GM18517 (cell line): ENCODE data around the gene CRACDL.
"Not testable (repeated sequence)": the region's sequence is repeated elsewhere in the genome, so short reads cannot be mapped to it uniquely, and the experiment has no call there.

Experiments used
- ATAC-seq: cut with Tn5 transposase; IDR thresholded peaks from one replicate; pipeline ENCODE4 v1.9.1; 2021; ENCODE audit warnings: mild to moderate bottlenecking, moderate library complexity; ENCODE audit not compliant: unreplicated experiment

CRACDL gene

GRCh38 chr2:98759338-98759737, 176.7 kb downstream of the CRACDL start:
- no peak for ATAC-seq

- ATAC-seq = peak; percentile 87
Measured at GRCh38 chr2:98757904-98758421, 178.1 kb downstream of the CRACDL start.

GRCh38 chr2:98753801-98754200, 182.2 kb downstream of the CRACDL start:
- no peak for ATAC-seq

GRCh38 chr2:98752711-98753110, 183.3 kb downstream of the CRACDL start:
- not testable (repeated sequence) for ATAC-seq

- ATAC-seq = no peak
Measured at GRCh38 chr2:98751748-98752147, 184.3 kb downstream of the CRACDL start.

- no peak for ATAC-seq
Measured at GRCh38 chr2:98750593-98751282, 185.3 kb downstream of the CRACDL start.

- ATAC-seq = no peak
Measured at GRCh38 chr2:98749066-98749450, 187.0 kb downstream of the CRACDL start.

GRCh38 chr2:98748292-98749065, 187.5 kb downstream of the CRACDL start:
- ATAC-seq = no peak

- no peak for ATAC-seq
Measured at GRCh38 chr2:98747888-98748287, 188.1 kb downstream of the CRACDL start.

- no peak for ATAC-seq
Measured at GRCh38 chr2:98746426-98746825, 189.6 kb downstream of the CRACDL start.

- ATAC-seq = no peak
Measured at GRCh38 chr2:98744595-98744994, 191.4 kb downstream of the CRACDL start.
